ENCODE results near the gene SLC13A4.

DNA sequence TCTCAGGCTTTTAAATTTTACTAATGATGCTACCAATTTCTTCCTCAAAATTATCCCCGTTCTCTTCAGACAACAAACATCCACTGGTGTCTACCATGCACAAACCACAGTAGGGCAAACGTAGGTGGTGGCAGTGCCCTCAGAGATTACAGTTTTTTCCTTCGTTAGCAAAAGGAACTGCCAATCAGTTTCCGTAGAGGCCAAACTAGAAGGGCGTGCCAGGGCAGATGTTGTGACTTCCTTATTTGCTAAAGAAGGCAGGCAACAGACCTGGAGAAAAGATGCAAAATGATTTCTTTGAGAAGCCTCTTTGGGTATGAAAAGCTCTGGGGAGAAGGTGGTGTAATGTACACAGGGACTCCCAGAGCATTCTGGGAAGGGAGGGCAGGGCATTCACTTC, 28.2 kb upstream of the SLC13A4 start:
- TF ChIP-seq, protein P1, sequence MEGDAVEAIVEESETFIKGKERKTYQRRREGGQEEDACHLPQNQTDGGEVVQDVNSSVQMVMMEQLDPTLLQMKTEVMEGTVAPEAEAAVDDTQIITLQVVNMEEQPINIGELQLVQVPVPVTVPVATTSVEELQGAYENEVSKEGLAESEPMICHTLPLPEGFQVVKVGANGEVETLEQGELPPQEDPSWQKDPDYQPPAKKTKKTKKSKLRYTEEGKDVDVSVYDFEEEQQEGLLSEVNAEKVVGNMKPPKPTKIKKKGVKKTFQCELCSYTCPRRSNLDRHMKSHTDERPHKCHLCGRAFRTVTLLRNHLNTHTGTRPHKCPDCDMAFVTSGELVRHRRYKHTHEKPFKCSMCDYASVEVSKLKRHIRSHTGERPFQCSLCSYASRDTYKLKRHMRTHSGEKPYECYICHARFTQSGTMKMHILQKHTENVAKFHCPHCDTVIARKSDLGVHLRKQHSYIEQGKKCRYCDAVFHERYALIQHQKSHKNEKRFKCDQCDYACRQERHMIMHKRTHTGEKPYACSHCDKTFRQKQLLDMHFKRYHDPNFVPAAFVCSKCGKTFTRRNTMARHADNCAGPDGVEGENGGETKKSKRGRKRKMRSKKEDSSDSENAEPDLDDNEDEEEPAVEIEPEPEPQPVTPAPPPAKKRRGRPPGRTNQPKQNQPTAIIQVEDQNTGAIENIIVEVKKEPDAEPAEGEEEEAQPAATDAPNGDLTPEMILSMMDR (IDR thresholded peaks at IDR 0.05 in 4 of 5, conservative IDR thresholded peaks at IDR 0.05 in 1 of 5) = no peak
- TF ChIP-seq POLR2A (IDR thresholded peaks at IDR 0.05) = no peak

All from gastrocnemius medialis (tissue), 4 donors.